Activated CD8-positive, alpha-beta memory T cell treated with anti-CD3 and anti-CD28 coated beads for 1 hour (primary cell): Measurements from ENCODE around the gene KRT86.
"Not testable (repeated sequence)": the region's sequence is repeated elsewhere in the genome, so short reads cannot be mapped to it uniquely, and the experiment has no call there.

Experiments
- DNase-seq, 2 donors: peaks; one replicate each; pipeline ENCODE4 v3.0.0-alpha.2; 2020; ENCODE audit warnings: low read depth in 1 of 2; ENCODE audit errors: extremely low read depth in 1 of 2

Gene KRT86

DNA sequence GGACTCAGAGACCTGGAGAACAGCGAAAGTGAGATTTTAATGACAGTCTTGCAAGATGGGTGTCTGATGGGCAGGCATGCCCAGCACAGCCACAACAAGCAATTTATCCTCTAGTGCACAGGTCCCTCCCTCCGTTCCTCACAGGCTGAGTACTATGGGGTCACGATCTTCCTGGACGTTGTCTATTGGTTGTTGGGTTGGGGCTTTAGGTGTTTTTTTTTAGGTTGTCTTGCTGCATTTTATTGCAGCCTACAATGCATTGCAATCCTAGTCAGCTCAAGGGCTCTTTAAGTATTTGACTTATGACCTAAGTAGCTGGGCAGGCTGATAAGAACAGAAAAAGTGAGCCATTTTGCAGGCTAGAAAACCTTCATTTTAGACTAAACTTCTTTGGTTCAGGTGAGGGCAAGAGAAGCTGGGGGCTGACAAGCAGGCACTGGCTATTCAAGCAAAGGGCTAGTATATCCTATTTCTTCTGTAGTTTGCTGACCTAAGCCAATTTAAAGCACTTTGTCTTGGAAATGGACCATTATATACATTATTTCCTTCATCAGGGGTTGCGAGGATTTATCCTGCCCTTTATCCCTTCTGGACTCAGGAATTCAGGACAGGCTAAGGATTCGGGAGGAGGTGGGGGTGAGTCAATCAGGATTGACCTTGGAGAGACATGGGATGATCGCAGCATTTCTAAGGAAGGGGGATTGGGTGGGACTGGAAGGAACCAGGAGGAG, 35.4 kb upstream of the KRT86 start:
- no peak for DNase-seq

DNA sequence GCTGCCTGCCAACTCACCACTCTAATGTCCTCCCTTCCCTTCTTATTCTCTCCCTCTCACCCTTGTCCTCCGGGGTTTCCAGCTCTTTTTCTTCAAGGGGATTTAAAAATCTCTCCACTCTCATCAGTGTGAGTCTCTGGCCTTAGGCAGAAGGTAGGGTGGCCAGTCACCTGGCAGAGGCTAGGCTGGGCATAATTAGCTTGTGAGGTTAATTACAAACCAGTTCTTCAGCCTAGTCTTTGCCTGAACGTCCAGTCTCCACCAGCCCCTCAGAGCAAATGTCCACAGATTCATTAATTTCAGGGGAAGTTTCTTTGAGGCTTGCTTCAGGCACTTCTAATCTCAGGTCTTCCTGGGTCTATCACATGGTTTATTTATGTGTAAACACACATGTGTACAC, 34.7 kb upstream of the KRT86 start:
- DNase-seq = no peak

DNA sequence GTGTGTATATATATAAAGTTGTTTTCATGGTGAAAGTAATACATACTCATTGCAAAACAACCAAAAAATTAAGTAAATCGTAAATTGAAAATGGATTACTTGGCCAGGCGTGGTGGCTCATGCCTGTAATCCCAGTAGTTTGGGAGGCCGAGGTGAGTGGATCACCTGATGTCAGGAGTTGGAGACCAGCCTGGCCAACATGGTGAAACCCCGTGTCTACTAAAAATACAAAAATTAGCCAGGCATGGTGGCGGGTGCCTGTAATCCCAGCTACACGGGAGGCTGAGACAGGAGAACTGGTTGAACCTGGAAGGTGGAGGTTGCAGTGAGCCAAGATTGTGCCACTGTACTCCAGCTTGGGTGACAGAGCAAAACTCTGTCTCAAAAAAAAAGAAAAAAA, 34.2 kb upstream of the KRT86 start:
- DNase-seq = not testable (repeated sequence)

- no peak for DNase-seq
Measured at GRCh38 chr12:52241205-52241842, 33.1 kb upstream of the KRT86 start.

- no peak for DNase-seq
Measured at GRCh38 chr12:52242442-52243258, 31.8 kb upstream of the KRT86 start.

- no peak for DNase-seq
Measured at GRCh38 chr12:52243259-52243855, 31.1 kb upstream of the KRT86 start.

- peak in 1 of 2 donors; percentile 43 for DNase-seq
Measured at GRCh38 chr12:52243856-52244614, 30.4 kb upstream of the KRT86 start.

DNA sequence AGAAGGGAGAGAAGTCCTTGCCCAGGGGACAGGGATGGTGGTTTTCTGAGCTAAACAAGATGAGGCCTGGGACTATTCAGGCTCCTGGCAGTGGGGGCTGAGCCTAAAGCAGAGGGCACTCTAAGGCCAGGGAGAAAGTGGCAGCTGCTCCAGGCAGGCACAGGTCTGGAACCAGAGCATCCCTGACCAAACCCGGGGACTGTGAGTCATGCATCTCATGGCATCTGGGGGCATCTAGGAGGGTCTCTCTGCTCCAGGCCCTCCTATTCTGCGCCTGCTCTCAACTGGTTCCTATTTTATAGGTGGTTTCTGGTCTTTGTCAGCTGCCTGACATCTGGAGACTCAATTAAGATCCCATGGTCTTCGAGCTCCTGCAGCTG, 29.8 kb upstream of the KRT86 start:
- DNase-seq = no peak

GRCh38 chr12:52245259-52245961, 29.0 kb upstream of the KRT86 start:
- no peak for DNase-seq

- no peak for DNase-seq
Measured at GRCh38 chr12:52245962-52246569, 28.4 kb upstream of the KRT86 start.

DNA sequence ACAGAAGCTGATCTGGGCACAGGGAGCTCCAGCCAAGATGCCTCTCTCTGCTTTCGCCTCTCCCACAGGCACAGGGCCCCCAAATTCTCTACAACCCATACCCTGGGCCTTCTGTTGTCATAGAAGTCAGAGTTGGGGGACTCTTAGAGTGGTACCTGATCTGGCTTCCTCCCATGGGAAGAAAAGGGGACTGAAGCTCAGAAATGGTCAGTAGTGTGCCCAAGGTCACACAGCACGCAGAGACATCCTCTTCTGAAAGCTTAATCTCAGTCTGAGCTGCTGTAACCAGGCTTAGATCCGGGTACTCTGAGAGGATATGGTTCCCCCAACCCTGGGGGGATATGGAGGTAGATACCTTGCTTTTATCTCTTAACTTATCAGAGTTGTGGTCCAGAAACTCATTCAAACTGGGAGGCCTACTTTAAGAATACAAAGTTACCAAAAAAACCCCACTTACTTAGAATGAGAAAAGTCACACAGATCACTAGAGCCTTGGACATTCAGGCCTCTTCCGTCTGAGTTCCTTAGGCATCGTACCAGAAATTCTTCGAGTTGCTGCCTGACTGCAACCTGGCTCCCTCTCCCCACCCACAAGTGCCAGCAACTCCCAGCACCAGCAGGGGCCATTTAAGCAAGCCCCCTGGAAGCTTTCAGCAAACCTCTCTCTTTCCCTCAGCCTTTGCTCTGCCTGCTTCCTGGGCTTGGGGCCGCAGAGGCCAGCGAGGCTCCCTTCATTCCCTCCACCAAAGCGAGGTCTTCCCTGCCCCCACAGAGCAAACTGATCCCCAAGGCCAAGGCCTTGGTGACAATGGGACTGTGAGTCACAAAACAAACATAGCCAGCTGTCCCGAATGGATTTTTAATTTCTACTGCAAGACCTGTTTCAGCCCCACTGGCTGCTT, 27.5 kb upstream of the KRT86 start:
- DNase-seq = no peak

DNA sequence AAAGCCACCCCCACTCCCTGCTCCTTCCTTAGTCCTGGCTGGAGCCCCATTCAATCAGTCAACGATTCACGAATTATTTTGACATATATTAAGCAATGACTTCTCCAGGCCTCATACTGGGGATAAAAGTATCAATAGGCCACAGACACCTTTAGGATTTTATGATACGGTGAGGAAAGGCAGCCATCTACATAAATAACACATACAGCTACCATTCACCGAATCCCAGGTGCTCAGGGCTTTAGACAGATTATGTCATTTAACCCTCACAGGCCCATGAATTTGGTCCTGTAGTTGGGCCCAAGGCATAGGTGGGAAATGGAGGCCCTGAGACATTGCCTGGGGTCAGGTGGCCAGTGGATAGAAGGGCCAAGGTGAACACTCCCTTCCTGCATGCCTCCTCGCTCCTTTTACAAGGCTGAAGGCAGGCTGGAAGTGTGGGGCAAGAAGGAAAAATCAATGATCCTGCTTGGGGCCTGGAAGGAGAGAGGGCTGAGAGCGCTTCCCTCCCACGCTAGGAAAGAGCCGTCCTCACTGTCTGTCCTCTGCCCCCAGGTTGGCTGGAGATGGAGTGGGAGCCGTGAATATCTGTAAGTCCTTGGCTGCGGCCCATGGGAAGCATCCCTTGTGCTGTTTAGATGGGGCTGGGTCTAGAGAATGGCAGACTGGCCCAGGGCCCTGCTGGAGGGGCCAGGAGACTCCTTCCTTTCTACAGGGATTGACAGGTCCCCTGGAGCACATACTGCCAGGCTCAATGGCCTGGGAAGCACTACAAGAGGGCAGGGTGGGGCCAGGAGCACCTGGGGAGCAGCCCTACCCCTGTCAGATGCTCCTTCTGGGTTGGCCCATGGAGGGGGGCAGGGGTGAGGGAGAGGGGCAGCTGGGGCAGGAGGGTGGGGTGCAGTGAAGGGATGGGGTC, 26.6 kb upstream of the KRT86 start:
- DNase-seq = no peak

DNA sequence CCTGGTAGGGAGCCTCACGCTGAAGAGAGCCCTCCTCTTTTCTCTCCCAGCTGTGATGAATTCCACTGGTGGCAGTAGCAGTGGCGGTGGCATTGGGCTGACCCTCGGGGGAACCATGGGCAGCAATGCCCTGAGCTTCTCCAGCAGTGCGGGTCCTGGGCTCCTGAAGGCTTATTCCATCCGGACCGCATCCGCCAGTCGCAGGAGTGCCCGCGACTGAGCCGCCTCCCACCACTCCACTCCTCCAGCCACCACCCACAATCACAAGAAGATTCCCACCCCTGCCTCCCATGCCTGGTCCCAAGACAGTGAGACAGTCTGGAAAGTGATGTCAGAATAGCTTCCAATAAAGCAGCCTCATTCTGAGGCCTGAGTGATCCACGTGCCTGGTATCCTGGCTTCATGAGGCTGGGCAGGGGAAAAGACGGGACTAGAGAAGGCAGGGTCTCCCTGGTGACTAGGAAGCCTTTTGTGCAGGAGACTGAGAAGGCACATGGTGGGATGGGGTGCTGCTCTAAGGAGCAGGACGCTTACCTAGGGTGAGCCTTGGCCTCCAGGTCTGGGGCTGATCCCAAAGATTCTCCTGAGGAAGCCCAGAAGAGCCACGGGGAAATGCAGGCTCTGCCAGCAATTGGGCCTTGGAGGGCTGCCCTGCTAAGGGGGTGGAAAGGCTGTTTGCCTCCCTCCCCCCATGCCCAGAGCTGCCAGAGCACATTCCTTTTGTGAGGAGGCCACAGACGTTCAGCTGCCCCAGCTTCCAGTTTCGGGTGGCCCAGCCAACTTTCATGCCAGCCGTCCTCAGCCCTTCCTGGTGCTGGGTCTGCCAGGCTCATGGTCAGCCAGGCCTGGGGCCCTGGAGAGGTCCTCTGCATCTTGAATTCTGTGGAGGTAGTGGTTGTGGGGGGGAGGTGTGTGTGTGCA, 25.6 kb upstream of the KRT86 start:
- DNase-seq = no peak

- no peak for DNase-seq
Measured at GRCh38 chr12:52249511-52250047, 24.9 kb upstream of the KRT86 start.

- no peak for DNase-seq
Measured at GRCh38 chr12:52250048-52250990, 24.1 kb upstream of the KRT86 start.
